GM23248 (cell line): ENCODE data around the gene COG5. TPM values are rescaled to one million over a fixed set of nuclear protein-coding genes. Genes with fewer than 3 reads are reported as not detected.

Experiments
- DNase-seq: peaks from one replicate; pipeline ENCODE4 v3.0.0-alpha.2; 2015
- H2AFZ ChIP-seq: fragments of 200-600 bp; sonication (generic); 2 replicates; pipeline ENCODE4 v1.6.1; 2016; ENCODE audit warnings: antibody characterized with exemption
- H3F3A ChIP-seq: fragments of 200-600 bp; sonication (generic); 2 replicates; pipeline ENCODE4 v1.6.1; 2016; ENCODE audit warnings: mild to moderate bottlenecking, antibody characterized with exemption, mixed run types; ENCODE audit not compliant: insufficient read depth
- H3K27ac ChIP-seq: fragments of 200-600 bp; sonication (generic); 2 replicates; pipeline ENCODE4 v1.5.1; 2016; ENCODE audit warnings: mild to moderate bottlenecking
- H3K27me3 ChIP-seq: fragments of 200-600 bp; sonication (generic); replicated peaks from 2 replicates; pipeline ENCODE4 v1.6.1; 2016; ENCODE audit warnings: mild to moderate bottlenecking; ENCODE audit not compliant: insufficient read depth
- H3K36me3 ChIP-seq: fragments of 200-600 bp; sonication (generic); 2 replicates; pipeline ENCODE4 v1.6.1; 2016; ENCODE audit warnings: low read depth, mild to moderate bottlenecking
- H3K4me1 ChIP-seq: fragments of 200-600 bp; sonication (generic); 2 replicates; pipeline ENCODE4 v1.6.1; 2016; ENCODE audit warnings: mild to moderate bottlenecking; ENCODE audit not compliant: insufficient read depth
- H3K4me2 ChIP-seq: fragments of 200-600 bp; sonication (generic); one replicate; pipeline ENCODE4 v1.6.1; 2016; ENCODE audit warnings: mild to moderate bottlenecking; ENCODE audit not compliant: unreplicated experiment
- H3K4me3 ChIP-seq: fragments of 200-600 bp; sonication (generic); 2 replicates; pipeline ENCODE4 v1.5.1; 2016; ENCODE audit warnings: mild to moderate bottlenecking
- H3K79me2 ChIP-seq: fragments of 200-600 bp; sonication (generic); 2 replicates; pipeline ENCODE4 v1.6.1; 2016; ENCODE audit warnings: mild to moderate bottlenecking; ENCODE audit not compliant: insufficient read depth
- H3K9ac ChIP-seq: fragments of 200-600 bp; sonication (generic); 2 replicates; pipeline ENCODE4 v1.6.1; 2016; ENCODE audit warnings: mild to moderate bottlenecking
- H3K9me2 ChIP-seq: fragments of 200-600 bp; sonication (generic); 2 replicates; pipeline ENCODE4 v1.6.1; 2016; ENCODE audit warnings: mixed run types, mild to moderate bottlenecking, moderate library complexity; ENCODE audit not compliant: insufficient read depth
- H3K9me3 ChIP-seq: fragments of 200-600 bp; sonication (generic); one replicate; pipeline ENCODE4 v1.6.1; 2017; ENCODE audit warnings: low read depth
- H4K20me1 ChIP-seq: fragments of 200-600 bp; sonication (generic); 2 replicates; pipeline ENCODE4 v1.6.0; 2016; ENCODE audit not compliant: insufficient read depth
- EZH2 ChIP-seq: fragments of 200-600 bp; sonication (generic); IDR thresholded peaks from 2 replicates; pipeline ENCODE4 v1.6.1; 2018; ENCODE audit warnings: antibody characterized with exemption, mild to moderate bottlenecking; ENCODE audit not compliant: insufficient read depth, poor library complexity, severe bottlenecking
- EZH2phosphoT487 ChIP-seq: fragments of 200-600 bp; sonication (generic); IDR thresholded peaks from 2 replicates; pipeline ENCODE4 v1.6.1; 2018; ENCODE audit warnings: antibody characterized with exemption, moderate library complexity, mild to moderate bottlenecking, low read depth; ENCODE audit not compliant: insufficient read depth
- WGBS, 2 experiments: methylation state at CpG; one replicate each; pipeline ENCODE4 v1.1.6; 2015 to 2017; ENCODE audit warnings: low lambda C conversion rate in 2 of 2, low coverage in 1 of 2; ENCODE audit errors: missing lambda C conversion rate in 2 of 2; 5-methylcytosine and 5-hydroxymethylcytosine counted together
- in situ Hi-C: fragments of 300-500 bp; cut with MboI; formaldehyde crosslinking; loops from 2 replicates; pipeline ENCODE4 v1.15.0; 2020
- polyA plus RNA-seq: library from polyadenylated mRNA; unstranded; fragments of >200 nt; fragmentation: Nextera tagmentation; extraction: Ambion mirVana; gene quantifications from 2 replicates; pipeline ENCODE4 v1.2.1, GENCODE V29; 2016
- total RNA-seq: library from RNA; depleted of rRNA; stranded (reverse); fragments of >200 nt; shearing (Covaris generic); gene quantifications from 2 replicates; pipeline ENCODE4 v1.2.3, GENCODE V29; 2014

The COG5 gene
- total and polyA plus RNA-seq, 2 experiments from 2014 or later = 20.7 to 26.0 TPM

DNA sequence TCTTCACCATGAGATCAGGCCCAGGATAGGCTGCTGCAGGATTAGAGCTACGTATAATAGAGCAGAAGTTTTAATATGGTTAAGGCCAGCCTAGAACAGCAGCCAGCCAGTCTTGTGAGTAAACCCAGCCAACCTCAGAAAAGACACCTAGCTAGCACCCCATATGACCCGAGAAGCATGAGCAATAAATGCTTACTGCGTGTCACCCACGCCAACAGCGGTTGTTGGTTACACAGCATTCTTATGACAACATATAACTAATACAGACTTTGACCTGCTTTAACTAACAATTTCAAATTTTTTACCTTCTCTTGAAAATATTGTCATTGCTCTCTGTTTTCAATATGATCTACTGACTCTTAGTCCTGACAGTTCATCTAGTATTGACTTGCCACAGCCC, 289.2 kb downstream of the COG5 start:
- no peaks in the 10 kb centered on the region; the same call in 1 of the 2 replicates for H3K36me3 ChIP-seq
- 97 to 98% methylated on average over 5 of the region's 5 CpGs for WGBS, 2 experiments
- no peaks in the 10 kb centered on the region for H3K27me3 ChIP-seq
- no peaks in the 10 kb centered on the region for H3K4me1 ChIP-seq
- DNase-seq = peak; percentile 1
- no peak overlapping the region for H3K9ac ChIP-seq
- no peak overlapping the region for H2AFZ ChIP-seq
- H3K27ac ChIP-seq = no peak overlapping the region
- no peaks in the 10 kb centered on the region; the same call in 1 of the 2 replicates for H3K9me2 ChIP-seq
- no peaks in the 10 kb centered on the region for H3K9me3 ChIP-seq
- no peak overlapping the region for H3K4me2 ChIP-seq
- in situ Hi-C loops = no loop called here
- H3F3A ChIP-seq = no peaks in the 10 kb centered on the region
- no peak overlapping the region for H3K4me3 ChIP-seq
- no peak for TF ChIP-seq EZH2phosphoT487
- TF ChIP-seq EZH2 = no peak
- H3K79me2 ChIP-seq = no peaks in the 10 kb centered on the region
- H4K20me1 ChIP-seq = no peaks in the 10 kb centered on the region

DNA sequence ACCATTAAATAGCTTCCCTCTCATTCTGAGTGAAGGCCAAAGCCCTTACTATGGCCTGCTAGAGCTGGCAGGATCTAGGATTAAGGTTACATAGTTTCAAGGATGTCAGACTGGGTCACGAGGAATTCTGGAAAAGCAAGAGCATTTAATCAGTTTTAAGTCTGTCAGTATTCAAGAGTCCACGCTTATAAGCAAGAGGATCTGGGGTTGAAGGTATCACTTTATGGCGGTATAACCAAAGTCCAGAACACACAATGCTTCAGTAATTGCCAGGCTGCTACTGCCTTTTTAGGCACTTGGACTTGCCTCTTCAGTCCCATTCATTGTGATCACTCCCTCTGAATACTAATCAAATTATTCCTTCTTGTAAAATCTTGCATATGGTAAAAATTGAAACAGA, 293.9 kb downstream of the COG5 start:
- 96% methylated on average over 3 of the region's 3 CpGs for WGBS, 2 experiments
- in situ Hi-C loops = no loop called here

DNA sequence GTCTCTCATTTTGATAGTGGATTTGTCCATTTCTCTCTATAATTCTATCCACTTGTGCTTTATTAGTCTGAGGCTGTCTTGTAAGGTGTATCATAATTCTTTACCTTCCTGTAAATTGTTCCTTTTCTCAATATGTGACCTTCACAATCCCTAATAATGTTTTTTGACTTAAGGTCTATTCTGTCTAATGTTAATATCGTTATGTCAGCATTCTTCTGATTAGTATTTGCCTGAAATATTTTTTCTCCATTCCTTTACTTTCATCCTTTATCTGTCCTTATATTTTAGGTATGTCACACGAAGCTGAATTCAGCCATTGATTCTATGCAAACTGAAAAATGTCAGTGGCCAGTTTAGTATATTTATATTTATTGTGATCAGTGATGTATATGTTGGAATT, 295.1 kb downstream of the COG5 start:
- Histone ChIP-seq H2AFZ (no peak overlapping the region), H3K4me1 (no peaks in the 10 kb centered on the region), H3K4me2 (no peak overlapping the region), H3K79me2 (no peaks in the 10 kb centered on the region), H3K9me3 (no peaks in the 10 kb centered on the region), H3K27ac (no peak overlapping the region), H3K9me2 (no peaks in the 10 kb centered on the region), H3F3A (no peaks in the 10 kb centered on the region), H3K4me3 (no peak overlapping the region), H3K27me3 (no peaks in the 10 kb centered on the region), H4K20me1 (no peaks in the 10 kb centered on the region), H3K9ac (no peak overlapping the region), H3K36me3 (no peaks in the 10 kb centered on the region; the same call in 1 of the 2 replicates)
- 94 to 95% methylated on average over 2 of the region's 2 CpGs for WGBS, 2 experiments
- no peak for DNase-seq
- in situ Hi-C loops = no loop called here
- TF ChIP-seq EZH2 = no peak
- TF ChIP-seq EZH2phosphoT487 = no peak

More for the DNA sequence above, 293.9 kb downstream of the COG5 start:
- no peaks in the 10 kb centered on the region for H3K4me1 ChIP-seq
- no peaks in the 10 kb centered on the region for H3K9me3 ChIP-seq
- H4K20me1 ChIP-seq = no peaks in the 10 kb centered on the region
- H3F3A ChIP-seq = no peaks in the 10 kb centered on the region
- H3K9me2 ChIP-seq = no peaks in the 10 kb centered on the region
- H3K27me3 ChIP-seq = no peaks in the 10 kb centered on the region
- no peaks in the 10 kb centered on the region for H3K79me2 ChIP-seq
- H3K36me3 ChIP-seq = no peaks in the 10 kb centered on the region; the same call in 1 of the 2 replicates
- no peak overlapping the region for H2AFZ ChIP-seq
- H3K4me2 ChIP-seq = no peak overlapping the region
- H3K9ac ChIP-seq = no peak overlapping the region
- TF ChIP-seq EZH2 (no peak), EZH2phosphoT487 (no peak)
- no peak overlapping the region for H3K27ac ChIP-seq
- no peak for DNase-seq
- H3K4me3 ChIP-seq = no peak overlapping the region

DNA sequence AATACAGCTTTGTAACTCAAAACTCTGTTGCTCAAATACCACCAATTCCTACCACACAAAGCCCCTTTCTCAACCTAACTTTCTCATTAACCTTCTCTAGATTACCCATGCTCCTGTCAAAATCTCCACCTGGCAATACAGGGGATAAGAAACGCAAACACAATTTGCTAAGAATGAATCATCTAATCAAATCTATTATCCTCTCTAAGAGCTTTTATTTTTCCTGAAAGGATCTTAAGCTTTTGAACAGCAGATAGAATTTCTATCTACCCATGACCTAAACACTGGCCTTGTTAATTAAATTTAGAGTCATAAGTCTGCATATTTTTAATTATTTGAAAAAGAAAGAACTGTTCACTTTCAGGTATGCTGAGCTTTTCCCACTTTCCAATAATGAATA, 296.6 kb downstream of the COG5 start:
- H3K27me3 ChIP-seq = no peaks in the 10 kb centered on the region
- H3K4me2 ChIP-seq = no peak overlapping the region
- no peaks in the 10 kb centered on the region for H3K9me3 ChIP-seq
- DNase-seq = no peak
- H3K9ac ChIP-seq = no peak overlapping the region
- in situ Hi-C loops = no loop called here
- no peak for TF ChIP-seq EZH2phosphoT487
- no peak for TF ChIP-seq EZH2
- H4K20me1 ChIP-seq = no peaks in the 10 kb centered on the region
- no peak overlapping the region for H3K4me3 ChIP-seq
- H3K79me2 ChIP-seq = no peaks in the 10 kb centered on the region
- WGBS, 2 experiments = 88 to 98% methylated on average over 1 of the region's 1 CpG
- H2AFZ ChIP-seq = no peak overlapping the region
- H3F3A ChIP-seq = no peaks in the 10 kb centered on the region
- no peaks in the 10 kb centered on the region for H3K36me3 ChIP-seq
- no peak overlapping the region for H3K27ac ChIP-seq
- H3K4me1 ChIP-seq = no peaks in the 10 kb centered on the region
- H3K9me2 ChIP-seq = no peaks in the 10 kb centered on the region

DNA sequence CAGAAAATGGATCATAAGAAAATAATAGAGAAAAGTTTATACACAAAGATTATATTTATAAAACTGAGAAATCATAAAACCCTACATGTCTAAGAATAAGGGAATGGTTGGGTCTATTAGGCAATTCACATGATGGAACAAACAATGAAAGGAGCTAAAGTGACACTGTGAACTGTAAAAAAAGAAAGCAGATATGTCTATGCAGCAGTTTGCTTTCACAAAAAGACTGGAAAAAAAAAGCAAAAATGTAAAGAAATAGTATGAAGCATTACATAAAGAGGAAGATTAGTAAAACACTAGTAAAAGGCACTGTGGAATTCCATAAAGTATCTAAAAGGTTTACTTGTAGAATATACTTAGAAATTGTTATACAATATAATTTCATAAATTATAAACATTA, 299.0 kb downstream of the COG5 start:
- DNase-seq = no peak
- H3K36me3 ChIP-seq = no peaks in the 10 kb centered on the region
- no peaks in the 10 kb centered on the region for H3F3A ChIP-seq
- in situ Hi-C loops = no loop called here
- no peak overlapping the region for H3K4me2 ChIP-seq
- H3K4me1 ChIP-seq = no peaks in the 10 kb centered on the region
- H3K79me2 ChIP-seq = no peaks in the 10 kb centered on the region
- no peak overlapping the region for H3K9ac ChIP-seq
- H3K4me3 ChIP-seq = no peak overlapping the region
- H2AFZ ChIP-seq = no peak overlapping the region
- H3K27me3 ChIP-seq = no peaks in the 10 kb centered on the region
- no peaks in the 10 kb centered on the region for H3K9me2 ChIP-seq
- H4K20me1 ChIP-seq = no peaks in the 10 kb centered on the region
- H3K9me3 ChIP-seq = no peaks in the 10 kb centered on the region
- no peak for TF ChIP-seq EZH2phosphoT487
- TF ChIP-seq EZH2 = no peak
- H3K27ac ChIP-seq = no peak overlapping the region
